Measurements from ENCODE around the gene RNF144A.

DNA sequence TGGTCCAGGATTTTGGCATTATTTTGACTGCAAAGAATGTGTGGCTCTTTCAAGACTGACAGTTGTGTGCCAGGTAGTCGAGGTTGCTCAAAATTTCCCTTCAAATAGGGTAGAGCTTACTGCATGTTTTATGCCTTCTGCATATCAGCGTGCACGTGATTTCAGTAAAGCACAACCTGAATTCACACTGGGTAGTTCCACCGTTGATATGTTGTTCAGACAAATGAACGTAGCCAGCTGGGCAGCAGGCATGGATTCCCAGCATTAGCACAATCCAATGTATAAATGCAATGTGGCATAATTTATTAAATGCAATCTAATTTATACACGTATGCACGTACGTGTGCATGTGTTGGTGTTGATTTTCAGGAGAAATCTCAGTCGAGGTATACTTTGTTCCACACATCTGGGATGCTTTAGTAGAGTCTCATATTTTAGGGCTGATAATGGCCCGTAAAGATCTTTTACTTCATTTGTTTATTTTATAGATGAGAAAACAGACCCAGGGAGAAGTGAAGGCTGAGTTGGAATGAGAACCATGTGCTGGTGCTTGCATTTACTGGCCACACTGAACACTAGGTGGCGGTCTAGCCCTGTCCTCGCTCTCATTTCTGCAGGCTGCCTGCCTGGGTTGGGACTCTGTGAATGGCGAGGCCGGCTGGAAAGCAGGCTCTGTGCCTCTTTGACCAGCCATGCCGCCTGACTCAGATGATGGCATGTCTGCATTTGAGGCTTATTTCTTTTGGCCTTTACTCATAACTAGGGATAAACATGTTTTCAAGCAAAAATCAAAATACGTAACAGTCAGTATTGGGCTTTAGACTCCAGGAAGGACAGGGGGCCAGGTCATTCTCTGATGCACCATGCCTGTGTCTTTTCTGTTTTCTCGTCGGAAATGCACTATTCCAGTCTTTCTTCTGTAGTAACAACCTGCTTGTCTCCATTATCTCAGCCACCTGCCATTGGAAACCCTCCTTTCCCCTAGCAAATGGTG is 120.4 kb downstream of the RNF144A start:
- TF ChIP-seq POLR2AphosphoS5 (IDR thresholded peaks at IDR 0.05; ENCODE audit: low read depth, low read length) (no peak), FOXP2 (optimal IDR thresholded peaks at IDR 0.05; ENCODE audit: borderline replicate concordance, extremely low read depth, extremely low read length, insufficient read depth) (peak; percentile 50), SIN3A (IDR thresholded peaks at IDR 0.05; ENCODE audit: borderline replicate concordance, insufficient read depth, low read length) (no peak), TAF1 (IDR thresholded peaks at IDR 0.05; ENCODE audit: borderline replicate concordance, insufficient read depth, low read length) (no peak)
- TF ChIP-seq, protein P1, sequence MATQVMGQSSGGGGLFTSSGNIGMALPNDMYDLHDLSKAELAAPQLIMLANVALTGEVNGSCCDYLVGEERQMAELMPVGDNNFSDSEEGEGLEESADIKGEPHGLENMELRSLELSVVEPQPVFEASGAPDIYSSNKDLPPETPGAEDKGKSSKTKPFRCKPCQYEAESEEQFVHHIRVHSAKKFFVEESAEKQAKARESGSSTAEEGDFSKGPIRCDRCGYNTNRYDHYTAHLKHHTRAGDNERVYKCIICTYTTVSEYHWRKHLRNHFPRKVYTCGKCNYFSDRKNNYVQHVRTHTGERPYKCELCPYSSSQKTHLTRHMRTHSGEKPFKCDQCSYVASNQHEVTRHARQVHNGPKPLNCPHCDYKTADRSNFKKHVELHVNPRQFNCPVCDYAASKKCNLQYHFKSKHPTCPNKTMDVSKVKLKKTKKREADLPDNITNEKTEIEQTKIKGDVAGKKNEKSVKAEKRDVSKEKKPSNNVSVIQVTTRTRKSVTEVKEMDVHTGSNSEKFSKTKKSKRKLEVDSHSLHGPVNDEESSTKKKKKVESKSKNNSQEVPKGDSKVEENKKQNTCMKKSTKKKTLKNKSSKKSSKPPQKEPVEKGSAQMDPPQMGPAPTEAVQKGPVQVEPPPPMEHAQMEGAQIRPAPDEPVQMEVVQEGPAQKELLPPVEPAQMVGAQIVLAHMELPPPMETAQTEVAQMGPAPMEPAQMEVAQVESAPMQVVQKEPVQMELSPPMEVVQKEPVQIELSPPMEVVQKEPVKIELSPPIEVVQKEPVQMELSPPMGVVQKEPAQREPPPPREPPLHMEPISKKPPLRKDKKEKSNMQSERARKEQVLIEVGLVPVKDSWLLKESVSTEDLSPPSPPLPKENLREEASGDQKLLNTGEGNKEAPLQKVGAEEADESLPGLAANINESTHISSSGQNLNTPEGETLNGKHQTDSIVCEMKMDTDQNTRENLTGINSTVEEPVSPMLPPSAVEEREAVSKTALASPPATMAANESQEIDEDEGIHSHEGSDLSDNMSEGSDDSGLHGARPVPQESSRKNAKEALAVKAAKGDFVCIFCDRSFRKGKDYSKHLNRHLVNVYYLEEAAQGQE (IDR thresholded peaks at IDR 0.05; ENCODE audit: insufficient read depth in 1 of 2, low read depth in 2 of 2, low read length in 2 of 2), result no peak
